ENCODE data around the gene RCHY1. TPM values are rescaled to one million over a fixed set of nuclear protein-coding genes. Genes with fewer than 3 reads are reported as not detected.

Gene RCHY1
- total RNA-seq = 10 to 100 TPM; 33.1 to 33.3 TPM

DNA sequence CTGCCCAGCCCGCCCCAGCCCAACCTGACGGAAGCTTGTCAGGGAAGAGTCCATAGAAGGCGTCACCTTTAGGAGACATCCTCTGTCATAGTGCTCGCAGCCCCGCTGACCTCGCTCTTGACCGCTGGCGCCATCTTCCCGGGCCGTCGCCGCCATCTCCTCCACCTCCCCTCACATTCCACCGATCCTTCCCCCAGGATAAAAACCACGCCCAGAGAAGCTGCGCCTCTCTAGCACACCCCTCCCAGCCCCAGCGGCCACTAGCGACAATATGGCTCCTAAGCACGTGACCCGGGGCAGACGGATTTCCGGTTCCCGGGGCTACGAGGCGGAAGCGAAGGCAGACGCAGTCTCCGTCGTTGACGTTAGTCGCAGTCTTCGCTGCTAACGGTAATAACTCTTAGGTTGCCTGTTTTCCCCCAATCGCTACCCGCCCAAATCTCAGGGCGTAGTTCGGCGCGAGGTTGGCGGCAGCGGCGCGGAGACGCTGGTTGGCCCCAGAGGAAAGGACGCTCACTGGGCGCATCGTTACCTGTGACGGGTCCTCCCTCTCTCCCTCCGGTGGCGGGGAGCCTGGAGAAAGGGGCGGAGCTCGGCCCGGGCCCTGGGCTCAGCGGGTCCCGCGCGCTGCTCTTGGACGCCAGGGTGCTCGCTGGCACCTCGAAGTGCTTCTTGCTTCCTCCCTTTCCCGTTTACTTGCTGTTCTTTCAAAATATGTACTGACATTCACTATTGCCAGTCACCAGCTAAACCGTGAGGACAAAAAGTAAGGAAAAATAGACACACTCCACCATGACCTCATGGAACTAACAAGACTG is at the start of gene RCHY1, which contains the start of gene THAP6:
TSS of gene RCHY1 (minus strand) at position 273 of the 818 bp plus-strand sequence. CDS start at position 156, 117 bp downstream.
TSS of gene THAP6 (plus strand) at position 343 of the 818 bp plus-strand sequence. CDS start 980 bp downstream, outside the sequence.
- no peaks in the 10 kb centered on the region for H3K9me3 Mint-ChIP-seq
- POLR2A ChIA-PET = interaction anchor here (0.7 to 1.5 kb wide), 7 partner anchors 12 to 209 kb away, joined by 3 to 7 read pairs (median 3); partner anchors contain the start of gene USO1
- no peak within 1 kb of the TSS for H3K4me3 Mint-ChIP-seq
- H3K36me3 Mint-ChIP-seq (ENCODE audit: low read depth) = peaks cover 36% of the 10 kb centered on the region
- peak within 1 kb of the TSS; percentile 94 for H3K27ac Mint-ChIP-seq
- ATAC-seq (peak; percentile 91), DNase-seq (peak; percentile 94)
- peaks cover 50% of the 10 kb centered on the region for H3K4me1 Mint-ChIP-seq (ENCODE audit: low read depth)
- intact Hi-C loops (cut with micrococcal nuclease) = loop anchor here (1.0 kb wide), 1 partner anchor 159 kb away; the partner anchor contains the start of gene G3BP2
- H3K27me3 Mint-ChIP-seq = no peaks in the 10 kb centered on the region
- TF ChIP-seq, protein P1, sequence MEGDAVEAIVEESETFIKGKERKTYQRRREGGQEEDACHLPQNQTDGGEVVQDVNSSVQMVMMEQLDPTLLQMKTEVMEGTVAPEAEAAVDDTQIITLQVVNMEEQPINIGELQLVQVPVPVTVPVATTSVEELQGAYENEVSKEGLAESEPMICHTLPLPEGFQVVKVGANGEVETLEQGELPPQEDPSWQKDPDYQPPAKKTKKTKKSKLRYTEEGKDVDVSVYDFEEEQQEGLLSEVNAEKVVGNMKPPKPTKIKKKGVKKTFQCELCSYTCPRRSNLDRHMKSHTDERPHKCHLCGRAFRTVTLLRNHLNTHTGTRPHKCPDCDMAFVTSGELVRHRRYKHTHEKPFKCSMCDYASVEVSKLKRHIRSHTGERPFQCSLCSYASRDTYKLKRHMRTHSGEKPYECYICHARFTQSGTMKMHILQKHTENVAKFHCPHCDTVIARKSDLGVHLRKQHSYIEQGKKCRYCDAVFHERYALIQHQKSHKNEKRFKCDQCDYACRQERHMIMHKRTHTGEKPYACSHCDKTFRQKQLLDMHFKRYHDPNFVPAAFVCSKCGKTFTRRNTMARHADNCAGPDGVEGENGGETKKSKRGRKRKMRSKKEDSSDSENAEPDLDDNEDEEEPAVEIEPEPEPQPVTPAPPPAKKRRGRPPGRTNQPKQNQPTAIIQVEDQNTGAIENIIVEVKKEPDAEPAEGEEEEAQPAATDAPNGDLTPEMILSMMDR (IDR thresholded peaks at IDR 0.05) = no peak
- CTCF ChIA-PET = interaction anchor here (1.2 to 3.0 kb wide), 3 partner anchors 9 to 210 kb away, joined by 6 to 12 read pairs (median 11); partner anchors contain the start of gene USO1

DNA sequence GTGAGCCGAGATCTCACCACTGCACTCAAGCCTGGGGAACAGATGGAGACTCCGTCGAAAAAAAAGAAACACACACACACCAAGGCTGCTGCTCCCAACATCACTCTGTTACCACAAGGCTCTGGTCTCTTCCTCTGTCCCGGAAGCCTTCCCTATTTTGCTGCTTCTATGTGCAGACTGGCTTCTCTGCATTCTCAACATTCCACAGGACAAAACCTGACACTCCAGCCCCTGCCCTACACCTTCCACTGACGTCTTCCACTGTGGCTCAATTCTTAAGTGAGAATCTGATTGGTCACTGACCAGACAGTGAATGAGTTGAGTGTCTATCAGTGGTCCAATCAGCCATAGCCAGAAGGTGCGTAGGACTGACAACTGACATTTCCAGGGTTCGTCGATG is 47.6 kb upstream of the RCHY1 start:
- TF ChIP-seq, protein P1 (IDR thresholded peaks at IDR 0.05) = no peak
- intact Hi-C loops (cut with micrococcal nuclease) = no loop called here
- CTCF ChIA-PET = interaction anchor here (0.9 kb wide), 1 partner anchor 162 kb away, joined by 3 read pairs; no protein-coding TSS in a partner anchor
- DNase-seq (no peak), ATAC-seq (no peak)
- Mint-ChIP-seq H3K36me3 (ENCODE audit: low read depth) (no peaks in the 10 kb centered on the region), H3K9me3 (no peaks in the 10 kb centered on the region), H3K4me1 (ENCODE audit: low read depth) (no peaks in the 10 kb centered on the region), H3K27me3 (peaks cover 6% of the 10 kb centered on the region), H3K27ac (no peak overlapping the region), H3K4me3 (no peak overlapping the region)
- POLR2A ChIA-PET = no interaction called here

DNA sequence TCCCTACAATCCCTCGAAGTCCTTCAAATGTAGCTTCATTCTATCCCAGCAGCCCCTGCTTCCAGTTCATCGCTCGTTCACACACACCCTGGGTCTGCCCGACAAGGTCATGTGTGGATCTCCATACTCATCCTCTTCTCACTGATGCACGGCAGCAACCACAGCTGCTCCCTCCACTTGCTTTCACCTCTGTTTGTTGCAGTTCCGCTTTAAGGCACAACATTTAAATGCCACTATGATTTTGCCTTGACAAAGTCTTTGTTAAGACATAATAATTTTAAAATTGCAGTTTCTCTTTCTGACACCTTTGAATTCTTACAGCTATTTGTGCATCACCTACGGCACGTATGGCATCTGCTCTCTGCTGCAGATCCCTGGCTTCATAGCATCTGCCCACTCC is 43.5 kb upstream of the RCHY1 start:
- ATAC-seq (no peak), DNase-seq (no peak)
- H3K36me3 Mint-ChIP-seq (ENCODE audit: low read depth) = no peaks in the 10 kb centered on the region
- intact Hi-C loops (cut with micrococcal nuclease) = no loop called here
- POLR2A ChIA-PET = no interaction called here
- peaks cover 6% of the 10 kb centered on the region for H3K27me3 Mint-ChIP-seq
- H3K27ac Mint-ChIP-seq = no peak overlapping the region
- TF ChIP-seq, protein P1 (IDR thresholded peaks at IDR 0.05) = no peak
- H3K9me3 Mint-ChIP-seq = no peaks in the 10 kb centered on the region
- H3K4me3 Mint-ChIP-seq = no peak overlapping the region
- H3K4me1 Mint-ChIP-seq (ENCODE audit: low read depth) = peaks cover 5% of the 10 kb centered on the region
- CTCF ChIA-PET = interaction anchor here (1.4 to 1.6 kb wide), 2 partner anchors 13 to 290 kb away, joined by 3 to 4 read pairs; no protein-coding TSS in a partner anchor

DNA sequence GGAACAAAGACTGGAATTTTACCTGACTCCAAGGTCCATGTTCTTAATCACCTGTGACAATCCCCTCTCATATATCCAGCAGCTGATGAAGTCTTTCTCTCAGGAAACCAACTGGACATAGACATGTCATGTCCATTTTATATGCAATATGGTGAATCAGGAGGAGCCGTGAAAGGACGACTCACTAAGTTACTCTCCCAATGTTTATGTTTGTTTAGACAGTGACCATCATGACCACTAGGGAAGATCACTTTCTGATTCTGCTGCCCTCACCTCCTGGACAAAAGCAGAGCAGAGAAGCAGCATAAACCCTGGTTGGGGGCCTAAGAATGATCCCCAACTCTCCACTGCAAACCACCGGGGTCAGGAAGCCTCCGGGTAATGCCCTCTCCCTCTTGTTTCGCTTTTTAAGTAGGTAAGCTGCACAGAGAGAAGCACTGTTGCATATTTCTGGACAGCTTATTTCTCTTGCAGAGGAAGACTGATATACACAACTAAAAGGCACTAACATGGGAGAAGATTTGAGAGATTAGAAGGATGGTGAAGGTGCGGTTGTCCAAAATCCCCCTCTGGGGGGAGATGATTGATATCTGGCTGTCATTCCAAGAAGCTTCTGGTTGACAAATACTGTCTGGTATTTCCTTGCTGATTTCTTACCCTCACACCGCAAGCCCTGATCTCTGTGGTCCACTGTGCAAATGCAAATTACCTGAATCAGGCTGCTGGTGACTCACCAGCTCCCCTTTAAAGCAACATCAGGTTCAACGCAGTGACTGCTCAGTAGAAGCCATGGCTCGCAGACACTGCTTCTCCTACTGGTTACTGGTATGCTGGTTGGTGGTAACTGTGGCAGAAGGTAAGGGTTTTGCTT is 41.3 kb upstream of the RCHY1 start, which contains the start of gene ODAPH:
TSS of gene ODAPH (plus strand) at position 773 of the 871 bp plus-strand sequence. CDS start at position 790, 17 bp downstream.
- ATAC-seq (peak; percentile 90), DNase-seq (peak; percentile 54)
- Mint-ChIP-seq H3K27me3 (peaks cover 6% of the 10 kb centered on the region), H3K27ac (no peak within 1 kb of the TSS), H3K9me3 (no peaks in the 10 kb centered on the region), H3K4me1 (ENCODE audit: low read depth) (peaks cover 5% of the 10 kb centered on the region), H3K4me3 (no peak within 1 kb of the TSS), H3K36me3 (ENCODE audit: low read depth) (no peaks in the 10 kb centered on the region)
- POLR2A ChIA-PET = no interaction called here
- intact Hi-C loops (cut with micrococcal nuclease) = no loop called here
- TF ChIP-seq, protein P1 (IDR thresholded peaks at IDR 0.05) = no peak
- CTCF ChIA-PET = interaction anchor here (0.9 to 1.6 kb wide), 4 partner anchors 8 to 684 kb away, joined by 3 to 6 read pairs (median 4); partner anchors contain the start of gene USO1
